ENCODE results near the gene POR. TPM values are rescaled to one million over a fixed set of nuclear protein-coding genes. Genes with fewer than 3 reads are reported as not detected.

The POR gene
- total and polyA plus RNA-seq, 4 donors = 116 to 973 (median 474) TPM

DNA sequence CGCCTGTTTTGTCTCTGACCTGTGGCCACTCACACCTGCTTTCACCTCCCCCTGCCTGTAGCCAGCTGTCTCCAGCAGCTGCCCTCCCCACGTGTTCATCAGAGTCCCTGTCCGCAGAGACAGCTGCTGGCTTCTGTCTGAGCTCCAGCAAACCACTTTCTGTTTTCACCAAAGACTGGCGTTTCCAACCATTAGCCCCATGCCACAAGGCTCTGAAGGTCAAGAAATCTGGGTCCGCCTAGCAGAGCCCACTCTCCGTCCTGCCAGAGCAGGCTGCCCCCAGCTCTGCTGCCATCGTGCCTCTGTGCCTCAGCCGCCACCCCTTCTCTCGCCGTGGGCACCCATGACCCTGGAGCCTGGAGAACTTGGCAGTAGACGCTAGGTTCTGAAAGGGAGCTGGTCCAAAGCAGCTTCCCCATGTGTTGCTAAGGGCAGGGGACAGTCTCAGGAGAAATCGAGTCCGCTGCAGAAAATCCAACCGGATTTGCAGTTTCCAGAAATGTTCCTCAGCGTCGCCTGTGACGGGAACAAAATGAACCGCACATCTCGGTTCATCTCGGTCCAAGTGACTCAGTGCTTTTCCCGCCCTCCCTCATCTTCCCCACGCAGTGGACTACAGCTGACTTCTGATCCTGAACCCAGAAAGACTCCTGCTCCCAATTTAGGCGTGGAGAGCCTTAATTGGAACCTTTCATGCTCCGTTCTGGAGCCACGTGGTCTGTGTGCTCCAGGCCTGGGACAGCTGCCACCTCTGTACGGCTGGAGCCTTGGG lies 51.4 kb downstream of the POR start:
- peaks cover 18 to 83% (median 65%) of the 10 kb centered on the region in 4 donors for H3K4me1 ChIP-seq (ENCODE audit: control insufficient read depth in 4 of 4, insufficient read depth in 4 of 4, low read length in 3 of 4)
- 61% methylated on average over 26 of the region's 26 CpGs for WGBS
- H3K27ac ChIP-seq (ENCODE audit: low read depth in 1 of 2, low read length in 2 of 2) = peak overlapping the region; percentile 53 to 83
- peaks cover 14 to 53% (median 28%) of the 10 kb centered on the region in 4 donors for H3K36me3 ChIP-seq (ENCODE audit: control insufficient read depth in 4 of 4, insufficient read depth in 3 of 4, low read depth in 1 of 4, low read length in 3 of 4)
- no peak overlapping the region for H3K4me3 ChIP-seq (ENCODE audit: low read depth in 1 of 3, low read length in 3 of 3)
- no peak for DNase-seq (ENCODE audit: low spot score)
- TF ChIP-seq RXRA (IDR thresholded peaks at IDR 0.05) (peak; percentile 76 to 77), NR2F2 (IDR thresholded peaks at IDR 0.05) (peak; percentile 85), SP1 (IDR thresholded peaks at IDR 0.05) (peak; percentile 65), YY1 (IDR thresholded peaks at IDR 0.05) (no peak), FOXA2 (IDR thresholded peaks at IDR 0.05) (no peak), HNF4A (conservative IDR thresholded peaks at IDR 0.05) (peak in 1 of 2 donors; percentile 18), JUND (IDR thresholded peaks at IDR 0.05) (peak; percentile 53 to 66), GABPA (IDR thresholded peaks at IDR 0.05 in 1 of 2, conservative IDR thresholded peaks at IDR 0.05 in 1 of 2) (no peak), EGR1 (IDR thresholded peaks at IDR 0.05; ENCODE audit: low read depth in 2 of 2) (no peak), TAF1 (conservative IDR thresholded peaks at IDR 0.05) (no peak), RAD21 (IDR thresholded peaks at IDR 0.05) (no peak), HNF4G (IDR thresholded peaks at IDR 0.05) (no peak), FOXA1 (IDR thresholded peaks at IDR 0.05) (peak; percentile 11)
- TF ChIP-seq, protein P1, sequence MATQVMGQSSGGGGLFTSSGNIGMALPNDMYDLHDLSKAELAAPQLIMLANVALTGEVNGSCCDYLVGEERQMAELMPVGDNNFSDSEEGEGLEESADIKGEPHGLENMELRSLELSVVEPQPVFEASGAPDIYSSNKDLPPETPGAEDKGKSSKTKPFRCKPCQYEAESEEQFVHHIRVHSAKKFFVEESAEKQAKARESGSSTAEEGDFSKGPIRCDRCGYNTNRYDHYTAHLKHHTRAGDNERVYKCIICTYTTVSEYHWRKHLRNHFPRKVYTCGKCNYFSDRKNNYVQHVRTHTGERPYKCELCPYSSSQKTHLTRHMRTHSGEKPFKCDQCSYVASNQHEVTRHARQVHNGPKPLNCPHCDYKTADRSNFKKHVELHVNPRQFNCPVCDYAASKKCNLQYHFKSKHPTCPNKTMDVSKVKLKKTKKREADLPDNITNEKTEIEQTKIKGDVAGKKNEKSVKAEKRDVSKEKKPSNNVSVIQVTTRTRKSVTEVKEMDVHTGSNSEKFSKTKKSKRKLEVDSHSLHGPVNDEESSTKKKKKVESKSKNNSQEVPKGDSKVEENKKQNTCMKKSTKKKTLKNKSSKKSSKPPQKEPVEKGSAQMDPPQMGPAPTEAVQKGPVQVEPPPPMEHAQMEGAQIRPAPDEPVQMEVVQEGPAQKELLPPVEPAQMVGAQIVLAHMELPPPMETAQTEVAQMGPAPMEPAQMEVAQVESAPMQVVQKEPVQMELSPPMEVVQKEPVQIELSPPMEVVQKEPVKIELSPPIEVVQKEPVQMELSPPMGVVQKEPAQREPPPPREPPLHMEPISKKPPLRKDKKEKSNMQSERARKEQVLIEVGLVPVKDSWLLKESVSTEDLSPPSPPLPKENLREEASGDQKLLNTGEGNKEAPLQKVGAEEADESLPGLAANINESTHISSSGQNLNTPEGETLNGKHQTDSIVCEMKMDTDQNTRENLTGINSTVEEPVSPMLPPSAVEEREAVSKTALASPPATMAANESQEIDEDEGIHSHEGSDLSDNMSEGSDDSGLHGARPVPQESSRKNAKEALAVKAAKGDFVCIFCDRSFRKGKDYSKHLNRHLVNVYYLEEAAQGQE (IDR thresholded peaks at IDR 0.05) = peak; percentile 29
- TF ChIP-seq, protein P2, sequence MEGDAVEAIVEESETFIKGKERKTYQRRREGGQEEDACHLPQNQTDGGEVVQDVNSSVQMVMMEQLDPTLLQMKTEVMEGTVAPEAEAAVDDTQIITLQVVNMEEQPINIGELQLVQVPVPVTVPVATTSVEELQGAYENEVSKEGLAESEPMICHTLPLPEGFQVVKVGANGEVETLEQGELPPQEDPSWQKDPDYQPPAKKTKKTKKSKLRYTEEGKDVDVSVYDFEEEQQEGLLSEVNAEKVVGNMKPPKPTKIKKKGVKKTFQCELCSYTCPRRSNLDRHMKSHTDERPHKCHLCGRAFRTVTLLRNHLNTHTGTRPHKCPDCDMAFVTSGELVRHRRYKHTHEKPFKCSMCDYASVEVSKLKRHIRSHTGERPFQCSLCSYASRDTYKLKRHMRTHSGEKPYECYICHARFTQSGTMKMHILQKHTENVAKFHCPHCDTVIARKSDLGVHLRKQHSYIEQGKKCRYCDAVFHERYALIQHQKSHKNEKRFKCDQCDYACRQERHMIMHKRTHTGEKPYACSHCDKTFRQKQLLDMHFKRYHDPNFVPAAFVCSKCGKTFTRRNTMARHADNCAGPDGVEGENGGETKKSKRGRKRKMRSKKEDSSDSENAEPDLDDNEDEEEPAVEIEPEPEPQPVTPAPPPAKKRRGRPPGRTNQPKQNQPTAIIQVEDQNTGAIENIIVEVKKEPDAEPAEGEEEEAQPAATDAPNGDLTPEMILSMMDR (IDR thresholded peaks at IDR 0.05; ENCODE audit: low read depth, low read length, missing input control) = no peak
- TF ChIP-seq, protein P3, sequence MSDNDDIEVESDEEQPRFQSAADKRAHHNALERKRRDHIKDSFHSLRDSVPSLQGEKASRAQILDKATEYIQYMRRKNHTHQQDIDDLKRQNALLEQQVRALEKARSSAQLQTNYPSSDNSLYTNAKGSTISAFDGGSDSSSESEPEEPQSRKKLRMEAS (IDR thresholded peaks at IDR 0.05) = no peak
- TF ChIP-seq, protein P4, sequence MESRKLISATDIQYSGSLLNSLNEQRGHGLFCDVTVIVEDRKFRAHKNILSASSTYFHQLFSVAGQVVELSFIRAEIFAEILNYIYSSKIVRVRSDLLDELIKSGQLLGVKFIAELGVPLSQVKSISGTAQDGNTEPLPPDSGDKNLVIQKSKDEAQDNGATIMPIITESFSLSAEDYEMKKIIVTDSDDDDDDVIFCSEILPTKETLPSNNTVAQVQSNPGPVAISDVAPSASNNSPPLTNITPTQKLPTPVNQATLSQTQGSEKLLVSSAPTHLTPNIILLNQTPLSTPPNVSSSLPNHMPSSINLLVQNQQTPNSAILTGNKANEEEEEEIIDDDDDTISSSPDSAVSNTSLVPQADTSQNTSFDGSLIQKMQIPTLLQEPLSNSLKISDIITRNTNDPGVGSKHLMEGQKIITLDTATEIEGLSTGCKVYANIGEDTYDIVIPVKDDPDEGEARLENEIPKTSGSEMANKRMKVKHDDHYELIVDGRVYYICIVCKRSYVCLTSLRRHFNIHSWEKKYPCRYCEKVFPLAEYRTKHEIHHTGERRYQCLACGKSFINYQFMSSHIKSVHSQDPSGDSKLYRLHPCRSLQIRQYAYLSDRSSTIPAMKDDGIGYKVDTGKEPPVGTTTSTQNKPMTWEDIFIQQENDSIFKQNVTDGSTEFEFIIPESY (IDR thresholded peaks at IDR 0.05) = no peak
- TF ChIP-seq, protein P5, sequence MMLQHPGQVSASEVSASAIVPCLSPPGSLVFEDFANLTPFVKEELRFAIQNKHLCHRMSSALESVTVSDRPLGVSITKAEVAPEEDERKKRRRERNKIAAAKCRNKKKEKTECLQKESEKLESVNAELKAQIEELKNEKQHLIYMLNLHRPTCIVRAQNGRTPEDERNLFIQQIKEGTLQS (IDR thresholded peaks at IDR 0.05) = no peak
- H3K9me3 ChIP-seq (ENCODE audit: control insufficient read depth in 4 of 4, low read length in 3 of 4) = no peaks in the 10 kb centered on the region
- H3K9ac ChIP-seq (ENCODE audit: low read depth in 1 of 2, low read length in 2 of 2) = no peak overlapping the region
- no peaks in the 10 kb centered on the region for H3K27me3 ChIP-seq (ENCODE audit: control insufficient read depth in 4 of 4, insufficient read depth in 4 of 4, low read length in 3 of 4)

All from liver (tissue), 9 donors.